ENCODE data around the gene ZNF445. TPM values are rescaled to one million over a fixed set of nuclear protein-coding genes. Genes with fewer than 3 reads are reported as not detected.

The ZNF445 gene
- total RNA-seq, 1 donor from 2014 or later, result 28.3 TPM

DNA sequence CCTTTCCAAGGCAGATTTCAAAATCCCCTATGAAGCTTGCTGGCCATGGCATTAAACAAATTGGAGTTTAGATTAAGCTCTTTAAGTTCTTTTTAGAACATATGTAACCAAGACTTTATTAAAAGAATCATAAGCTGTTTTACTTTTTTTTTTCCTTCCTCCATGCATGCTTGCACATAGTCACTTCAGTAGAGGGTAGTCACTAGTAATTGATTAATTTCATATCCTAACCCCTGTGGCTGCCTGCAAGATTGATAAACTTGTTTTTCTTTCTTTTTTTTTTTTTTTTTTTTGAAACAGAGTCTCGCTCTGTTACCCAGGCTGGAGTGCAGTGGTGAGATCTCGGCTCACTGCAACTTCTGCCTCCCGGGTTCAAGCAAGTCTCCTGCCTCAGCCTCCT lies 44.3 kb upstream of the ZNF445 start:
- H3K4me3 ChIP-seq, result no peak overlapping the region
- no peaks in the 10 kb centered on the region for H3K79me2 ChIP-seq (ENCODE audit: low read depth)
- H3K27me3 ChIP-seq, result no peaks in the 10 kb centered on the region
- peaks cover 4% of the 10 kb centered on the region for H3K27me3 Mint-ChIP-seq (ENCODE audit: insufficient read depth, low read depth)
- no peaks in the 10 kb centered on the region for H3K4me1 Mint-ChIP-seq
- H3K4me1 ChIP-seq, result no peaks in the 10 kb centered on the region
- DNase-seq (ENCODE audit: low spot score), result no peak
- H3K36me3 Mint-ChIP-seq, result no peaks in the 10 kb centered on the region
- H3K27ac Mint-ChIP-seq, result no peak overlapping the region
- no peak overlapping the region for H3K4me3 Mint-ChIP-seq
- no peaks in the 10 kb centered on the region for H3K36me3 ChIP-seq
- H3K9me3 ChIP-seq (ENCODE audit: low read depth), result no peaks in the 10 kb centered on the region
- H3K9ac ChIP-seq, result no peak overlapping the region
- no peak overlapping the region for H3K27ac ChIP-seq
- H3K4me2 ChIP-seq, result no peak overlapping the region
- no peaks in the 10 kb centered on the region for H4K20me1 ChIP-seq (ENCODE audit: low read depth)
- no peak overlapping the region for H2AFZ ChIP-seq (replicated peaks)
- H3K9me3 Mint-ChIP-seq, result no peaks in the 10 kb centered on the region
- no peaks in the 10 kb centered on the region for H3F3A ChIP-seq (ENCODE audit: low read depth)
- TF ChIP-seq CTCF (IDR thresholded peaks at IDR 0.05) (no peak), EZH2 (IDR thresholded peaks at IDR 0.05) (no peak), EZH2phosphoT487 (IDR thresholded peaks at IDR 0.05) (no peak)

GRCh38 chr3:44518782-44519156 lies 41.3 kb upstream of the ZNF445 start:
- Histone ChIP-seq H3K9me3 (ENCODE audit: low read depth) (no peaks in the 10 kb centered on the region), H3K4me2 (no peak overlapping the region), H3F3A (ENCODE audit: low read depth) (no peaks in the 10 kb centered on the region), H3K27ac (no peak overlapping the region), H3K79me2 (ENCODE audit: low read depth) (no peaks in the 10 kb centered on the region), H3K27me3 (no peaks in the 10 kb centered on the region), H3K4me1 (no peaks in the 10 kb centered on the region), H3K4me3 (no peak overlapping the region), H3K36me3 (no peaks in the 10 kb centered on the region), H3K9ac (no peak overlapping the region), H4K20me1 (ENCODE audit: low read depth) (no peaks in the 10 kb centered on the region), H2AFZ (replicated peaks) (no peak overlapping the region)
- Mint-ChIP-seq H3K27ac (no peak overlapping the region), H3K27me3 (ENCODE audit: insufficient read depth, low read depth) (peaks cover 6% of the 10 kb centered on the region), H3K4me1 (no peaks in the 10 kb centered on the region), H3K36me3 (no peaks in the 10 kb centered on the region), H3K9me3 (no peaks in the 10 kb centered on the region), H3K4me3 (no peak overlapping the region)
- TF ChIP-seq EZH2phosphoT487 (IDR thresholded peaks at IDR 0.05) (no peak), EZH2 (IDR thresholded peaks at IDR 0.05) (no peak), CTCF (IDR thresholded peaks at IDR 0.05) (no peak)
- no peak for DNase-seq (ENCODE audit: low spot score)

- no peaks in the 10 kb centered on the region for H3K36me3 Mint-ChIP-seq
- Histone ChIP-seq H3K27ac (no peak overlapping the region), H3K4me3 (no peak overlapping the region), H3K9me3 (ENCODE audit: low read depth) (no peaks in the 10 kb centered on the region), H2AFZ (replicated peaks) (no peak overlapping the region), H3K4me1 (peaks cover 5% of the 10 kb centered on the region), H4K20me1 (ENCODE audit: low read depth) (no peaks in the 10 kb centered on the region), H3K9ac (no peak overlapping the region), H3K79me2 (ENCODE audit: low read depth) (no peaks in the 10 kb centered on the region), H3K36me3 (no peaks in the 10 kb centered on the region), H3K27me3 (no peaks in the 10 kb centered on the region), H3K4me2 (no peak overlapping the region), H3F3A (ENCODE audit: low read depth) (peaks cover 7% of the 10 kb centered on the region)
- peaks cover 11% of the 10 kb centered on the region for H3K4me1 Mint-ChIP-seq
- H3K27ac Mint-ChIP-seq, result no peak overlapping the region
- DNase-seq (ENCODE audit: low spot score), result no peak
- H3K4me3 Mint-ChIP-seq, result no peak overlapping the region
- H3K9me3 Mint-ChIP-seq, result peaks cover 4% of the 10 kb centered on the region
- H3K27me3 Mint-ChIP-seq (ENCODE audit: insufficient read depth, low read depth), result peaks cover 6% of the 10 kb centered on the region
- no peak for TF ChIP-seq EZH2phosphoT487 (IDR thresholded peaks at IDR 0.05)
- TF ChIP-seq EZH2 (IDR thresholded peaks at IDR 0.05), result no peak
These were observed 38.8 kb upstream of the ZNF445 start for GRCh38 chr3:44516230-44516629.

DNA sequence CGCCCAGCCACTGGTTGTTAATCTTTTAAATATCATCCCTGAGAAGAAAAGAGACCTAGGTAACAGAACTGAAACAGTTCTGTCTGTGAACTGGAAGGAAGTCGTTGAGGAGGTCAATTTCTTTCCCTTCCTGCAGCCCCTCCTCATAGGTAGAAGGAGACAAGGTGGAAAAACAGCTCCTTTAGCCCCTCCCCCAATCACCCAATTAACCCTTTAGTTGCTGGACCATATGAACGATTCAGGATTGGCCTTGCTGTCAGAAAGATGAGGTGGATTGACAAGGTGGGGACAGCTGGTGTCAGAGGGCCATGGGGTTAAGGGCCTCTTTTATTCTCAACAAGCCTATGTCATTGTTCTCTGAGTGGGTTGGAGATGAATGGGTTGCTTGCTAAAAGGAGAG lies 36.0 kb upstream of the ZNF445 start:
- Histone ChIP-seq H3K9me3 (ENCODE audit: low read depth) (no peaks in the 10 kb centered on the region), H3K36me3 (no peaks in the 10 kb centered on the region), H4K20me1 (ENCODE audit: low read depth) (peaks cover 5% of the 10 kb centered on the region), H3K4me1 (peaks cover 11% of the 10 kb centered on the region), H2AFZ (replicated peaks) (no peak overlapping the region), H3K27me3 (no peaks in the 10 kb centered on the region), H3K4me3 (no peak overlapping the region), H3K4me2 (no peak overlapping the region), H3K79me2 (ENCODE audit: low read depth) (peaks cover 19% of the 10 kb centered on the region), H3K27ac (no peak overlapping the region), H3F3A (ENCODE audit: low read depth) (peaks cover 19% of the 10 kb centered on the region), H3K9ac (no peak overlapping the region)
- Mint-ChIP-seq H3K36me3 (peaks cover 3% of the 10 kb centered on the region), H3K27me3 (ENCODE audit: insufficient read depth, low read depth) (peaks cover 8% of the 10 kb centered on the region), H3K4me1 (peaks cover 23% of the 10 kb centered on the region), H3K9me3 (peaks cover 6% of the 10 kb centered on the region), H3K27ac (no peak overlapping the region), H3K4me3 (no peak overlapping the region)
- no peak for DNase-seq (ENCODE audit: low spot score)
- TF ChIP-seq EZH2phosphoT487 (IDR thresholded peaks at IDR 0.05) (no peak), CTCF (IDR thresholded peaks at IDR 0.05) (no peak), EZH2 (IDR thresholded peaks at IDR 0.05) (no peak)

Measured in neural progenitor cell (in vitro differentiated cells).